ENCODE measurements around the gene CCDC146. TPM values are rescaled to one million over a fixed set of nuclear protein-coding genes. Genes with fewer than 3 reads are reported as not detected.
A peak's percentile ranks its signal among the peaks of the same experiment; 100 is the strongest.
"Not testable (repeated sequence)": the region's sequence is repeated elsewhere in the genome, so short reads cannot be mapped to it uniquely, and the experiment has no call there.

Gene CCDC146
- total and polyA plus RNA-seq, 7 experiments from 2014 or later, result 0.98 to 15.6 (median 14.5) TPM

GRCh38 chr7:77216181-77216845 is 93.9 kb downstream of the CCDC146 start:
- ATAC-seq, result no peak
- Histone ChIP-seq H3K27me3 (ENCODE audit: control insufficient read depth in 2 of 2, insufficient read depth in 2 of 2, low read length in 2 of 2) (no peaks in the 10 kb centered on the region), H3K4me3 (ENCODE audit: low read length) (no peak overlapping the region), H3K4me1 (ENCODE audit: control insufficient read depth in 2 of 2, insufficient read depth in 2 of 2, low read length in 2 of 2) (no peaks in the 10 kb centered on the region), H3K27ac (ENCODE audit: low read depth, low read length) (no peak overlapping the region), H3K9me3 (ENCODE audit: control insufficient read depth in 2 of 3, low read length in 3 of 3) (no peaks in the 10 kb centered on the region), H3K36me3 (ENCODE audit: control insufficient read depth in 2 of 3, insufficient read depth in 3 of 3, low read length in 3 of 3) (no peaks in the 10 kb centered on the region)
- ChIA-PET POLR2A (interaction anchor here (0.6 kb wide), 1 partner anchor 14 kb away, joined by 3 read pairs; no protein-coding TSS in a partner anchor), CTCF (no interaction called here)
- no peak for DNase-seq
- H3K27ac Mint-ChIP-seq, result no peak overlapping the region
- H3K9me3 Mint-ChIP-seq, result peaks cover 0 to 18% (median 7%) of the 10 kb centered on the region in 11 donors
- peaks cover 8 to 18% (median 11%) of the 10 kb centered on the region in 5 donors for H3K36me3 Mint-ChIP-seq
- H3K4me3 Mint-ChIP-seq, result no peak overlapping the region
- H3K4me1 Mint-ChIP-seq, result peaks cover 0 to 11% (median under 1%) of the 10 kb centered on the region in 7 donors
- intact Hi-C loops (cut with micrococcal nuclease), result no loop called here
- H3K27me3 Mint-ChIP-seq, result peaks cover 0 to 9% (median 0%) of the 10 kb centered on the region in 5 donors

- no peak for ATAC-seq
- no peak for DNase-seq
- Histone ChIP-seq H3K27ac (ENCODE audit: low read depth, low read length) (no peak overlapping the region), H3K27me3 (ENCODE audit: control insufficient read depth in 2 of 2, insufficient read depth in 2 of 2, low read length in 2 of 2) (no peaks in the 10 kb centered on the region), H3K9me3 (ENCODE audit: control insufficient read depth in 2 of 3, low read length in 3 of 3) (no peaks in the 10 kb centered on the region), H3K4me3 (ENCODE audit: low read length) (no peak overlapping the region), H3K36me3 (ENCODE audit: control insufficient read depth in 2 of 3, insufficient read depth in 3 of 3, low read length in 3 of 3) (no peaks in the 10 kb centered on the region), H3K4me1 (ENCODE audit: control insufficient read depth in 2 of 2, insufficient read depth in 2 of 2, low read length in 2 of 2) (peaks cover 0 to 9% of the 10 kb centered on the region in 2 donors)
- peaks cover 0 to 9% (median 0%) of the 10 kb centered on the region in 5 donors for H3K27me3 Mint-ChIP-seq
- H3K4me1 Mint-ChIP-seq, result peaks cover 5 to 25% (median 13%) of the 10 kb centered on the region in 7 donors
- H3K9me3 Mint-ChIP-seq, result peaks cover 0 to 17% (median 7%) of the 10 kb centered on the region in 11 donors
- H3K36me3 Mint-ChIP-seq, result peaks cover 8 to 18% (median 11%) of the 10 kb centered on the region in 5 donors
- CTCF ChIA-PET, result interaction anchor here (0.7 kb wide), 1 partner anchor 19 kb away, joined by 3 read pairs; no protein-coding TSS in a partner anchor
- intact Hi-C loops (cut with micrococcal nuclease), result no loop called here
- H3K27ac Mint-ChIP-seq, result no peak overlapping the region
- H3K4me3 Mint-ChIP-seq, result no peak overlapping the region
- POLR2A ChIA-PET, result no interaction called here
Measured at GRCh38 chr7:77217474-77218185, 95.2 kb downstream of the CCDC146 start.

GRCh38 chr7:77219701-77220331 is 97.4 kb downstream of the CCDC146 start:
- not testable (repeated sequence) for H3K27me3 ChIP-seq (ENCODE audit: control insufficient read depth in 2 of 2, insufficient read depth in 2 of 2, low read length in 2 of 2)

GRCh38 chr7:77222065-77222464 is 99.7 kb downstream of the CCDC146 start:
- peaks cover 15 to 36% (median 24%) of the 10 kb centered on the region in 7 donors for H3K4me1 Mint-ChIP-seq
- intact Hi-C loops (cut with micrococcal nuclease), result loop anchor here in 1 of 2 donors (2.0 kb wide), 1 partner anchor 17 kb away; no protein-coding TSS in a partner anchor
- H3K9me3 Mint-ChIP-seq, result peaks cover 0 to 17% (median 5%) of the 10 kb centered on the region in 11 donors
- ChIA-PET POLR2A (no interaction called here), CTCF (no interaction called here)
- H3K4me3 Mint-ChIP-seq, result peak overlapping the region in 5 of 10 donors; percentile 1 to 29 (median 4)
- H3K27ac Mint-ChIP-seq, result peak overlapping the region in 4 of 9 donors; percentile 27 to 80 (median 57)
- H3K4me3 ChIP-seq (ENCODE audit: low read length), result no peak overlapping the region
- peak; percentile 46 for ATAC-seq
- no peaks in the 10 kb centered on the region for H3K36me3 ChIP-seq (ENCODE audit: control insufficient read depth in 2 of 3, insufficient read depth in 3 of 3, low read length in 3 of 3)
- no peaks in the 10 kb centered on the region for H3K9me3 ChIP-seq (ENCODE audit: control insufficient read depth in 2 of 3, low read length in 3 of 3)
- peaks cover 0 to 18% of the 10 kb centered on the region in 2 donors for H3K4me1 ChIP-seq (ENCODE audit: control insufficient read depth in 2 of 2, insufficient read depth in 2 of 2, low read length in 2 of 2)
- H3K27ac ChIP-seq (ENCODE audit: low read depth, low read length), result no peak overlapping the region
- no peak for DNase-seq
- peaks cover 9 to 21% (median 18%) of the 10 kb centered on the region in 5 donors for H3K36me3 Mint-ChIP-seq
- H3K27me3 ChIP-seq (ENCODE audit: control insufficient read depth in 2 of 2, insufficient read depth in 2 of 2, low read length in 2 of 2), result no peaks in the 10 kb centered on the region
- H3K27me3 Mint-ChIP-seq, result no peaks in the 10 kb centered on the region

More at GRCh38 chr7:77219701-77220331, 97.4 kb downstream of the CCDC146 start:
- POLR2A ChIA-PET, result interaction anchor here (1.5 kb wide), 1 partner anchor 11 kb away, joined by 4 read pairs; no protein-coding TSS in a partner anchor
- intact Hi-C loops (cut with micrococcal nuclease); H3K4me3 ChIP-seq (ENCODE audit: low read length); H3K4me3 Mint-ChIP-seq; DNase-seq; H3K9me3 ChIP-seq (ENCODE audit: control insufficient read depth in 2 of 3, low read length in 3 of 3); H3K36me3 ChIP-seq (ENCODE audit: control insufficient read depth in 2 of 3, insufficient read depth in 3 of 3, low read length in 3 of 3); CTCF ChIA-PET; H3K27ac ChIP-seq (ENCODE audit: low read depth, low read length); ATAC-seq; H3K27me3 Mint-ChIP-seq: not testable (repeated sequence)
- H3K4me1 Mint-ChIP-seq, result peaks cover 15 to 36% (median 24%) of the 10 kb centered on the region in 7 donors
- H3K4me1 ChIP-seq (ENCODE audit: control insufficient read depth in 2 of 2, insufficient read depth in 2 of 2, low read length in 2 of 2), result peaks cover 0 to 18% of the 10 kb centered on the region in 2 donors
- peak overlapping the region in 1 of 9 donors; percentile 69 for H3K27ac Mint-ChIP-seq
- peaks cover 9 to 21% (median 18%) of the 10 kb centered on the region in 5 donors for H3K36me3 Mint-ChIP-seq
- H3K9me3 Mint-ChIP-seq, result peaks cover 0 to 17% (median 5%) of the 10 kb centered on the region in 11 donors

- no peaks in the 10 kb centered on the region for H3K36me3 ChIP-seq (ENCODE audit: control insufficient read depth in 2 of 3, insufficient read depth in 3 of 3, low read length in 3 of 3)
- Mint-ChIP-seq H3K27ac (peak overlapping the region in 8 of 9 donors; percentile 3 to 80 (median 59)), H3K27me3 (no peaks in the 10 kb centered on the region), H3K4me3 (peak overlapping the region in 9 of 10 donors; percentile 1 to 54 (median 30)), H3K9me3 (peaks cover 0 to 17% (median 5%) of the 10 kb centered on the region in 11 donors), H3K36me3 (peaks cover 11 to 21% (median 18%) of the 10 kb centered on the region in 5 donors), H3K4me1 (peaks cover 15 to 36% (median 24%) of the 10 kb centered on the region in 7 donors)
- ATAC-seq (peak; percentile 55), DNase-seq (peak in 6 of 9 donors; percentile 10 to 36 (median 24))
- no peaks in the 10 kb centered on the region for H3K9me3 ChIP-seq (ENCODE audit: control insufficient read depth in 2 of 3, low read length in 3 of 3)
- intact Hi-C loops (cut with micrococcal nuclease), result loop anchor here in 1 of 2 donors (2.0 kb wide), 1 partner anchor 18 kb away; no protein-coding TSS in a partner anchor
- H3K4me1 ChIP-seq (ENCODE audit: control insufficient read depth in 2 of 2, insufficient read depth in 2 of 2, low read length in 2 of 2), result peaks cover 0 to 18% of the 10 kb centered on the region in 2 donors
- H3K4me3 ChIP-seq (ENCODE audit: low read length), result no peak overlapping the region
- ChIA-PET POLR2A (no interaction called here), CTCF (no interaction called here)
- no peaks in the 10 kb centered on the region for H3K27me3 ChIP-seq (ENCODE audit: control insufficient read depth in 2 of 2, insufficient read depth in 2 of 2, low read length in 2 of 2)
- no peak overlapping the region for H3K27ac ChIP-seq (ENCODE audit: low read depth, low read length)
Measured at GRCh38 chr7:77222819-77223218, 100.4 kb downstream of the CCDC146 start.

- Histone ChIP-seq H3K36me3 (ENCODE audit: control insufficient read depth in 2 of 3, insufficient read depth in 3 of 3, low read length in 3 of 3) (no peaks in the 10 kb centered on the region), H3K4me1 (ENCODE audit: control insufficient read depth in 2 of 2, insufficient read depth in 2 of 2, low read length in 2 of 2) (peaks cover 0 to 18% of the 10 kb centered on the region in 2 donors), H3K9me3 (ENCODE audit: control insufficient read depth in 2 of 3, low read length in 3 of 3) (no peaks in the 10 kb centered on the region), H3K4me3 (ENCODE audit: low read length) (no peak overlapping the region), H3K27me3 (ENCODE audit: control insufficient read depth in 2 of 2, insufficient read depth in 2 of 2, low read length in 2 of 2) (no peaks in the 10 kb centered on the region), H3K27ac (ENCODE audit: low read depth, low read length) (no peak overlapping the region)
- intact Hi-C loops (cut with micrococcal nuclease), result loop anchor here in 1 of 2 donors (2.0 kb wide), 1 partner anchor 18 kb away; no protein-coding TSS in a partner anchor
- Mint-ChIP-seq H3K4me3 (peak overlapping the region in 5 of 10 donors; percentile 13 to 54 (median 34)), H3K27ac (peak overlapping the region in 7 of 9 donors; percentile 10 to 80 (median 29)), H3K4me1 (peaks cover 15 to 36% (median 24%) of the 10 kb centered on the region in 7 donors), H3K9me3 (peaks cover 2 to 17% (median 5%) of the 10 kb centered on the region in 11 donors), H3K27me3 (no peaks in the 10 kb centered on the region), H3K36me3 (peaks cover 12 to 22% (median 19%) of the 10 kb centered on the region in 5 donors)
- ChIA-PET POLR2A (interaction anchor here (0.5 kb wide), 1 partner anchor 53 kb away, joined by 3 read pairs; no protein-coding TSS in a partner anchor), CTCF (no interaction called here)
- ATAC-seq (no peak), DNase-seq (no peak)
Measured at GRCh38 chr7:77223261-77223660, 100.8 kb downstream of the CCDC146 start.
